Duodenal mucosa (tissue), 2 donors: ENCODE data around the gene SEC24C.

Experiments
- H3K27ac ChIP-seq: one replicate; pipeline ENCODE4 v1.7.0; 2013; ENCODE audit warnings: low read depth, low read length
- H3K27me3 ChIP-seq, 2 donors: one replicate each; pipeline ENCODE4 v1.7.0; 2013; ENCODE audit warnings: low read length in 2 of 2, control low read depth in 1 of 2; ENCODE audit not compliant: insufficient read depth in 2 of 2, control insufficient read depth in 1 of 2
- H3K36me3 ChIP-seq, 2 donors: one replicate each; pipeline ENCODE4 v1.7.0; 2013; ENCODE audit warnings: low read length in 2 of 2, control low read depth in 1 of 2; ENCODE audit not compliant: insufficient read depth in 2 of 2, control insufficient read depth in 1 of 2
- H3K4me1 ChIP-seq, 2 donors: one replicate each; pipeline ENCODE4 v1.7.0; 2013; ENCODE audit warnings: low read length in 2 of 2, control low read depth in 1 of 2; ENCODE audit not compliant: insufficient read depth in 2 of 2, control insufficient read depth in 1 of 2
- H3K4me3 ChIP-seq, 2 donors: one replicate each; pipeline ENCODE4 v1.7.0; 2013; ENCODE audit warnings: low read length in 2 of 2, low read depth in 1 of 2
- H3K9ac ChIP-seq, 2 donors: one replicate each; pipeline ENCODE4 v1.7.0; 2013; ENCODE audit warnings: low read length in 2 of 2, low read depth in 1 of 2
- H3K9me3 ChIP-seq, 2 donors: one replicate each; pipeline ENCODE4 v1.7.0; 2013; ENCODE audit warnings: low read length in 2 of 2, control low read depth in 1 of 2; ENCODE audit not compliant: control insufficient read depth in 1 of 2

SEC24C gene

GRCh38 chr10:73810358-73810734 is 66.2 kb downstream of the SEC24C start:
- H3K9ac ChIP-seq: peak overlapping the region; percentile 55 to 64
- no peak overlapping the region for H3K27ac ChIP-seq
- H3K4me3 ChIP-seq: peak overlapping the region; percentile 74 to 79
- H3K4me1 ChIP-seq: peaks cover 4 to 10% of the 10 kb centered on the region in 2 donors
- no peaks in the 10 kb centered on the region for H3K27me3 ChIP-seq
- peaks cover 44 to 59% of the 10 kb centered on the region in 2 donors for H3K36me3 ChIP-seq
- H3K9me3 ChIP-seq: no peaks in the 10 kb centered on the region

- Histone ChIP-seq H3K27me3 (no peaks in the 10 kb centered on the region), H3K4me3 (peak overlapping the region; percentile 74 to 79), H3K9me3 (no peaks in the 10 kb centered on the region), H3K9ac (peak overlapping the region; percentile 55 to 64), H3K4me1 (peaks cover 4 to 10% of the 10 kb centered on the region in 2 donors), H3K36me3 (peaks cover 39 to 54% of the 10 kb centered on the region in 2 donors), H3K27ac (peak overlapping the region; percentile 81)
Observed at GRCh38 chr10:73810735-73811465, 66.7 kb downstream of the SEC24C start.

GRCh38 chr10:73812657-73813056 is 68.5 kb downstream of the SEC24C start:
- Histone ChIP-seq H3K4me1 (peaks cover 4 to 10% of the 10 kb centered on the region in 2 donors), H3K9ac (no peak overlapping the region), H3K9me3 (no peaks in the 10 kb centered on the region), H3K36me3 (peaks cover 35 to 51% of the 10 kb centered on the region in 2 donors), H3K4me3 (no peak overlapping the region), H3K27me3 (no peaks in the 10 kb centered on the region), H3K27ac (no peak overlapping the region)

- Histone ChIP-seq H3K9me3 (no peaks in the 10 kb centered on the region), H3K27ac (no peak overlapping the region), H3K4me1 (peaks cover 4 to 10% of the 10 kb centered on the region in 2 donors), H3K36me3 (peaks cover 28 to 51% of the 10 kb centered on the region in 2 donors), H3K9ac (no peak overlapping the region), H3K27me3 (no peaks in the 10 kb centered on the region), H3K4me3 (no peak overlapping the region)
Observed at GRCh38 chr10:73813333-73813732, 69.2 kb downstream of the SEC24C start.

GRCh38 chr10:73814276-73814895 is 70.2 kb downstream of the SEC24C start:
- Histone ChIP-seq H3K27me3 (no peaks in the 10 kb centered on the region), H3K9me3 (no peaks in the 10 kb centered on the region), H3K9ac (no peak overlapping the region), H3K4me3 (no peak overlapping the region), H3K4me1 (peaks cover 11 to 14% of the 10 kb centered on the region in 2 donors), H3K36me3 (peaks cover 26 to 58% of the 10 kb centered on the region in 2 donors), H3K27ac (no peak overlapping the region)

- no peaks in the 10 kb centered on the region for H3K9me3 ChIP-seq
- no peaks in the 10 kb centered on the region for H3K27me3 ChIP-seq
- peaks cover 16 to 18% of the 10 kb centered on the region in 2 donors for H3K4me1 ChIP-seq
- H3K4me3 ChIP-seq: no peak overlapping the region
- H3K27ac ChIP-seq: no peak overlapping the region
- peaks cover 26 to 61% of the 10 kb centered on the region in 2 donors for H3K36me3 ChIP-seq
- H3K9ac ChIP-seq: no peak overlapping the region
Observed at GRCh38 chr10:73814896-73815718, 70.9 kb downstream of the SEC24C start.

GRCh38 chr10:73815719-73816030 is 71.5 kb downstream of the SEC24C start:
- Histone ChIP-seq H3K9me3 (no peaks in the 10 kb centered on the region), H3K9ac (no peak overlapping the region), H3K4me3 (no peak overlapping the region), H3K27me3 (no peaks in the 10 kb centered on the region), H3K27ac (no peak overlapping the region), H3K4me1 (peaks cover 13 to 16% of the 10 kb centered on the region in 2 donors), H3K36me3 (peaks cover 26 to 62% of the 10 kb centered on the region in 2 donors)

GRCh38 chr10:73816917-73817729 is 73.0 kb downstream of the SEC24C start:
- peaks cover 13 to 15% of the 10 kb centered on the region in 2 donors for H3K4me1 ChIP-seq
- H3K9ac ChIP-seq: no peak overlapping the region

GRCh38 chr10:73817826-73818225 is 73.7 kb downstream of the SEC24C start:
- Histone ChIP-seq H3K9ac (no peak overlapping the region), H3K27ac (no peak overlapping the region), H3K4me3 (no peak overlapping the region), H3K27me3 (no peaks in the 10 kb centered on the region), H3K4me1 (peaks cover 13 to 15% of the 10 kb centered on the region in 2 donors), H3K36me3 (peaks cover 36 to 73% of the 10 kb centered on the region in 2 donors), H3K9me3 (no peaks in the 10 kb centered on the region)

More at GRCh38 chr10:73816917-73817729, 73.0 kb downstream of the SEC24C start:
- Histone ChIP-seq H3K4me3 (no peak overlapping the region), H3K9me3 (no peaks in the 10 kb centered on the region), H3K27ac (no peak overlapping the region), H3K36me3 (peaks cover 36 to 70% of the 10 kb centered on the region in 2 donors), H3K27me3 (no peaks in the 10 kb centered on the region)
